A673 (cell line): ENCODE measurements around the gene AQP12A. TPM values are rescaled to one million over a fixed set of nuclear protein-coding genes. Genes with fewer than 3 reads are reported as not detected.

Experiments
- BruUV-seq: library from RNA; stranded (reverse); fragments of 400-500 nt; replicated peaks from 2 replicates; lab custom pipeline; 2021; lab: Mats Ljungman, UMichigan
- CTCF ChIA-PET: fragments of 300-600 bp; sonication (Branson Sonifier 250); formaldehyde crosslinking; loops from one replicate; lab custom pipeline; 2022; ENCODE audit warnings: antibody characterized with exemption; lab: Charles Lee
- POLR2A ChIA-PET: fragments of 300-600 bp; sonication (Branson Sonifier 250); formaldehyde crosslinking; loops from one replicate; lab custom pipeline; 2022; ENCODE audit warnings: antibody characterized with exemption; ENCODE audit not compliant: low non-redundant PET; lab: Charles Lee
- DNase-seq: peaks from one replicate; pipeline ENCODE4 v3.0.0-alpha.2; 2015; ENCODE audit warnings: low spot score
- H3K27ac ChIP-seq: fragments of 200-600 bp; sonication (generic); 2 replicates; pipeline ENCODE4 v1.5.1; 2016; ENCODE audit warnings: mixed run types, low read depth, mild to moderate bottlenecking, mixed read lengths, antibody characterized with exemption, low read length; ENCODE audit not compliant: poor library complexity, severe bottlenecking
- H3K27me3 ChIP-seq: fragments of 200-600 bp; sonication (generic); replicated peaks from 2 replicates; pipeline ENCODE4 v1.6.1; 2017; ENCODE audit warnings: mixed run types, low read depth, mild to moderate bottlenecking, mixed read lengths, antibody characterized with exemption, low read length; ENCODE audit not compliant: insufficient read depth, poor library complexity
- H3K36me3 ChIP-seq: fragments of 200-600 bp; sonication (generic); 2 replicates; pipeline ENCODE4 v1.6.1; 2016; ENCODE audit warnings: mixed run types, mild to moderate bottlenecking, mixed read lengths, antibody characterized with exemption, low read length; ENCODE audit not compliant: insufficient read depth, poor library complexity, severe bottlenecking
- H3K4me1 ChIP-seq: fragments of 200-600 bp; sonication (generic); 2 replicates; pipeline ENCODE4 v1.6.1; 2017; ENCODE audit warnings: mixed run types, mild to moderate bottlenecking, mixed read lengths, antibody characterized with exemption, low read length; ENCODE audit not compliant: insufficient read depth, poor library complexity, severe bottlenecking
- H3K4me3 ChIP-seq: fragments of 200-600 bp; sonication (generic); 2 replicates; pipeline ENCODE4 v1.5.1; 2016; ENCODE audit warnings: low read depth, mixed run types, mild to moderate bottlenecking, mixed read lengths, low read length; ENCODE audit not compliant: poor library complexity, severe bottlenecking
- H3K9me3 ChIP-seq: fragments of 200-600 bp; sonication (generic); 2 replicates; pipeline ENCODE4 v1.6.1; 2016; ENCODE audit warnings: mixed run types, low read depth, mild to moderate bottlenecking, mixed read lengths, antibody characterized with exemption, low read length; ENCODE audit not compliant: poor library complexity, severe bottlenecking
- EZH2 ChIP-seq: fragments of 200-600 bp; sonication (generic); IDR thresholded peaks from 2 replicates; pipeline ENCODE4 v1.6.1; 2017; ENCODE audit warnings: borderline replicate concordance, low read depth, mild to moderate bottlenecking, mixed read lengths, antibody characterized with exemption, low read length; ENCODE audit not compliant: poor library complexity, severe bottlenecking
- intact Hi-C: fragments of 100-400 bp; cut with micrococcal nuclease; formaldehyde crosslinking; loops from one replicate; pipeline ENCODE4 v1.10.0; 2022; ENCODE audit not compliant: unreplicated experiment
- total RNA-seq: library from RNA; stranded (reverse); gene quantifications from 2 replicates; pipeline ENCODE4 v1.2.3, GENCODE V29; 2021
- TF ChIP-seq, protein P1 (sequence below): fragments of 300-800, 200-600 bp; sonication (generic); conservative IDR thresholded peaks from 2 replicates; pipeline ENCODE4 v1.5.1; 2017; ENCODE audit warnings: low read depth, mild to moderate bottlenecking, antibody characterized with exemption, low read length, moderate library complexity, mixed read lengths

AQP12A gene
- total RNA-seq, 1 experiment from 2014 or later, result not detected

DNA sequence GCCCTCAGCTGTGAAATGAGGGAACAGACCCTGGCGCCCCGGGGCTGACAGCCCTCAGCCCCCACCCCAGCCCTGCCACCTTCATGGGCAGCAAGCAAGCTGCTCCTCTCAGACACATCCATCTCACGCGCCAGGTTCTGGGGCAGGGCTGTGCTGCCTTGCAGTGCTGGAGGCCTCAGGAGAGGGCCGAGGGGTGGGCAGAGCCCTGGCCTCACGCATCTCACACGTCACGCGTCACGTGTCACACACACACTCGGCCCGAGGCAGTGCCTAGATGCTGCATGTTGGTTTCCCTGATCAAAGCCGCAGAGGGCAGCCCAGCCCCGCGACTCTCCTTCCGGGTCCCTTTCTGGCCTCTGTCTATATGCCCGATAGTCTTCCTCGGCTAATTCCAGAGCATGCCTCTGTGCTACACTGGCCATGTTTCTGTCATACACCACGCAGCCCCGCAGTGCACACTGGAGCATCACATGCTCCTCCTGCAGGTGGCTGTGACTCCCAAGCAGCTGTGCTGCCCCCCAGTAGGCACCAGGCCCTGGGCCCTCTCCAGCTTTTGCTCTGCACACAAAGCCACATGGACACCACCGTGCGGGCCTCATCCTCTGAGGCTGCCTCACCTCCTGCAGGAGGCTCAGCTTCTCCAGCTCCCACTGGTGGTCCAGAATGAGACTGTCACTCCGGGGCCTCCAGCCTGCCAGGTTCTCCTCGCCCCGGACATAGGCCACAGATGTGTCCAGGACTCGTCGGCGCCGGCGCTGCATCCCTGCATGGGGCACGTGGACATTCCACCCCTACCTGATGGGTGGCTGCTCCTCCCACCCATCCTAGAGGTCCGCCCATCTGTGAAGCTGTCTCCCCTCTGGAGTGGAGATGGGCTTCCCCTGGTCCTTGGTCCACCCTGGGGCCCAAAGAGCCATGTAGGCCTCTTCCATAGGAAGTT, 31.4 kb downstream of the AQP12A start:
- BruUV-seq, result no TSS peak
- Histone ChIP-seq H3K4me1 (no peaks in the 10 kb centered on the region), H3K4me3 (no peak overlapping the region), H3K27me3 (no peaks in the 10 kb centered on the region), H3K9me3 (no peaks in the 10 kb centered on the region), H3K27ac (no peak overlapping the region), H3K36me3 (peaks cover 54% of the 10 kb centered on the region)
- intact Hi-C loops, result no loop called here
- DNase-seq, result no peak
- TF ChIP-seq, protein P1, sequence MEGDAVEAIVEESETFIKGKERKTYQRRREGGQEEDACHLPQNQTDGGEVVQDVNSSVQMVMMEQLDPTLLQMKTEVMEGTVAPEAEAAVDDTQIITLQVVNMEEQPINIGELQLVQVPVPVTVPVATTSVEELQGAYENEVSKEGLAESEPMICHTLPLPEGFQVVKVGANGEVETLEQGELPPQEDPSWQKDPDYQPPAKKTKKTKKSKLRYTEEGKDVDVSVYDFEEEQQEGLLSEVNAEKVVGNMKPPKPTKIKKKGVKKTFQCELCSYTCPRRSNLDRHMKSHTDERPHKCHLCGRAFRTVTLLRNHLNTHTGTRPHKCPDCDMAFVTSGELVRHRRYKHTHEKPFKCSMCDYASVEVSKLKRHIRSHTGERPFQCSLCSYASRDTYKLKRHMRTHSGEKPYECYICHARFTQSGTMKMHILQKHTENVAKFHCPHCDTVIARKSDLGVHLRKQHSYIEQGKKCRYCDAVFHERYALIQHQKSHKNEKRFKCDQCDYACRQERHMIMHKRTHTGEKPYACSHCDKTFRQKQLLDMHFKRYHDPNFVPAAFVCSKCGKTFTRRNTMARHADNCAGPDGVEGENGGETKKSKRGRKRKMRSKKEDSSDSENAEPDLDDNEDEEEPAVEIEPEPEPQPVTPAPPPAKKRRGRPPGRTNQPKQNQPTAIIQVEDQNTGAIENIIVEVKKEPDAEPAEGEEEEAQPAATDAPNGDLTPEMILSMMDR, result no peak
- no peak for TF ChIP-seq EZH2
- POLR2A ChIA-PET, result no interaction called here
- CTCF ChIA-PET, result no interaction called here

DNA sequence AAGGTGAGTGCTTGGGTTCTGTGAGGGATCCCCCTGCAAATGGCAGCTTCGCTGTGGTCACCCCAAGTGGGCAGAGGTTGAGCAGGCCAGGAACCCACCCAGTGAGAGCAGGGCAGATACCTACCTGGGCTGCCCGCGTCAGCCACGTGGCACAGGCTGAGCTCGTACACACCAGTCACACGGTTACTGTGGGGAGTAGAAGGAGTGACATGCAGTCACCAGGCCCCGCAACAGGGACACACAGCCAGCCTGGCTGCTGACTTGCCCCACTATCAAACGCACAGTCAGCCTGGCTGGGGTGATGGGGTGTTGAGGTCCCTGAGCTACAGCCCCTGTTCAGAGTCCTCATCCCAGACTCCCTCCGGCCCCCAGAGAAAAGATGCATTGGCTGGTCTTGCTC, 32.2 kb downstream of the AQP12A start:
- no TSS peak for BruUV-seq
- Histone ChIP-seq H3K36me3 (peaks cover 50% of the 10 kb centered on the region), H3K9me3 (no peaks in the 10 kb centered on the region), H3K4me3 (no peak overlapping the region), H3K27ac (no peak overlapping the region), H3K4me1 (no peaks in the 10 kb centered on the region), H3K27me3 (no peaks in the 10 kb centered on the region)
- ChIA-PET CTCF (no interaction called here), POLR2A (no interaction called here)
- DNase-seq, result no peak
- intact Hi-C loops, result no loop called here
- TF ChIP-seq EZH2, result no peak
- TF ChIP-seq, protein P1, result no peak

DNA sequence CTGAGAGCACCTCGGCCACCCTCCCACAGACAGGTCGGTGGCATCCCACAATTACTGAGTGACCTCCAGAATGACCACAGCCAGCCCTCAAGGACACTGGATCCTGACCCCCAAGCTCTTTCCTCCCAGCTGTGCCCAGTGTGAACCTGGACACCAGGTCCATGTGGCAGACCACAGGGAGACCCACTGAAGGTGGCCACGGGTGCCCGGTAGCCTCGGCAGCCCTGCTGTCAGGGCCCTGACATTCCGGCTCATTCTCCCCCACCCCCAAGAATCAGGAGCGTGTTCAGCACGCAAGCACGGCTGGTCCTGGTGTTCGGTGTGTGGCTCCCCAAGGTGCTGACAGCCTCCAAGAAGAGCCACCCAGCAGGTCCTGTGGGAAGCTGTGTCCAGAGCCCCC, 32.8 kb downstream of the AQP12A start:
- intact Hi-C loops, result no loop called here
- ChIA-PET POLR2A (no interaction called here), CTCF (no interaction called here)
- TF ChIP-seq EZH2, result no peak
- TF ChIP-seq, protein P1, result no peak
- no peaks in the 10 kb centered on the region for H3K9me3 ChIP-seq
- no peak overlapping the region for H3K27ac ChIP-seq
- DNase-seq, result no peak
- H3K4me3 ChIP-seq, result no peak overlapping the region
- no peaks in the 10 kb centered on the region for H3K4me1 ChIP-seq
- H3K27me3 ChIP-seq, result no peaks in the 10 kb centered on the region
- H3K36me3 ChIP-seq, result peaks cover 44% of the 10 kb centered on the region
- BruUV-seq, result no TSS peak
